ENCODE measurements around the gene OXA1L. TPM values are rescaled to one million over a fixed set of nuclear protein-coding genes. Genes with fewer than 3 reads are reported as not detected.
"Not testable (repeated sequence)": the region's sequence is repeated elsewhere in the genome, so short reads cannot be mapped to it uniquely, and the experiment has no call there.

OXA1L gene
- total RNA-seq, 1 donor from 2014 or later: 99.2 TPM

GRCh38 chr14:22791301-22791700 lies 24.8 kb downstream of the OXA1L start:
- peak; percentile 77 for DNase-seq (ENCODE audit: low read depth)
- no peak for TF ChIP-seq CTCF (conservative IDR thresholded peaks at IDR 0.05; ENCODE audit: low read depth, low read length)
- H3K4me3 ChIP-seq (ENCODE audit: low read depth, low read length): no peak overlapping the region

GRCh38 chr14:22792158-22792557 lies 25.7 kb downstream of the OXA1L start:
- DNase-seq (ENCODE audit: low read depth): no peak
- no peak for TF ChIP-seq CTCF (conservative IDR thresholded peaks at IDR 0.05; ENCODE audit: low read depth, low read length)

GRCh38 chr14:22793550-22793949 lies 27.1 kb downstream of the OXA1L start:
- DNase-seq (ENCODE audit: low read depth); H3K4me3 ChIP-seq (ENCODE audit: low read depth, low read length): not testable (repeated sequence)

More at GRCh38 chr14:22792158-22792557, 25.7 kb downstream of the OXA1L start:
- H3K4me3 ChIP-seq (ENCODE audit: low read depth, low read length): no peak overlapping the region

- no peak for TF ChIP-seq CTCF (conservative IDR thresholded peaks at IDR 0.05; ENCODE audit: low read depth, low read length)
- peak overlapping the region; percentile 15 for H3K4me3 ChIP-seq (ENCODE audit: low read depth, low read length)
- DNase-seq (ENCODE audit: low read depth): no peak
Measured at GRCh38 chr14:22793976-22794375, 27.5 kb downstream of the OXA1L start.

- H3K4me3 ChIP-seq (ENCODE audit: low read depth, low read length): peak overlapping the region; percentile 15
- peak; percentile 56 for DNase-seq (ENCODE audit: low read depth)
- no peak for TF ChIP-seq CTCF (conservative IDR thresholded peaks at IDR 0.05; ENCODE audit: low read depth, low read length)
Measured at GRCh38 chr14:22794551-22794951, 28.1 kb downstream of the OXA1L start.

- no peak for DNase-seq (ENCODE audit: low read depth)
- no peak overlapping the region for H3K4me3 ChIP-seq (ENCODE audit: low read depth, low read length)
- no peak for TF ChIP-seq CTCF (conservative IDR thresholded peaks at IDR 0.05; ENCODE audit: low read depth, low read length)
Measured at GRCh38 chr14:22796087-22796707, 29.7 kb downstream of the OXA1L start.

GRCh38 chr14:22797017-22797917 lies 30.8 kb downstream of the OXA1L start:
- no peak for TF ChIP-seq CTCF (conservative IDR thresholded peaks at IDR 0.05; ENCODE audit: low read depth, low read length)
- no peak overlapping the region for H3K4me3 ChIP-seq (ENCODE audit: low read depth, low read length)
- DNase-seq (ENCODE audit: low read depth): no peak
